ENCODE measurements around the gene ROGDI. TPM values are rescaled to one million over a fixed set of nuclear protein-coding genes. Genes with fewer than 3 reads are reported as not detected.
A peak's percentile ranks its signal among the peaks of the same experiment; 100 is the strongest.

The ROGDI gene
- total RNA-seq, 1 donor from 2014 or later = 22.2 TPM

- Histone ChIP-seq H3K79me2 (ENCODE audit: low read depth) (peaks cover 17% of the 10 kb centered on the region), H3K4me1 (no peaks in the 10 kb centered on the region), H2AFZ (replicated peaks) (peak overlapping the region; percentile 35), H3K4me3 (peak overlapping the region; percentile 49), H3K9me3 (ENCODE audit: low read depth) (no peaks in the 10 kb centered on the region), H3F3A (ENCODE audit: low read depth) (peaks cover 24% of the 10 kb centered on the region), H3K27me3 (no peaks in the 10 kb centered on the region), H3K27ac (no peak overlapping the region), H3K9ac (no peak overlapping the region), H3K36me3 (no peaks in the 10 kb centered on the region), H3K4me2 (peak overlapping the region; percentile 68), H4K20me1 (ENCODE audit: low read depth) (no peaks in the 10 kb centered on the region)
- DNase-seq (ENCODE audit: low spot score) = no peak
- Mint-ChIP-seq H3K9me3 (no peaks in the 10 kb centered on the region), H3K27ac (no peak overlapping the region), H3K27me3 (ENCODE audit: insufficient read depth, low read depth) (peaks cover 5% of the 10 kb centered on the region), H3K4me3 (peak overlapping the region; percentile 86), H3K36me3 (no peaks in the 10 kb centered on the region), H3K4me1 (peaks cover 26% of the 10 kb centered on the region)
- no peak for TF ChIP-seq EZH2 (IDR thresholded peaks at IDR 0.05)
- TF ChIP-seq EZH2phosphoT487 (IDR thresholded peaks at IDR 0.05) = no peak
- no peak for TF ChIP-seq CTCF (IDR thresholded peaks at IDR 0.05)
These were observed 33.2 kb downstream of the ROGDI start for GRCh38 chr16:4769306-4769638.

GRCh38 chr16:4768549-4769305 lies 33.7 kb downstream of the ROGDI start:
- peaks cover 21% of the 10 kb centered on the region for H3F3A ChIP-seq (ENCODE audit: low read depth)
- Mint-ChIP-seq H3K9me3 (no peaks in the 10 kb centered on the region), H3K36me3 (no peaks in the 10 kb centered on the region), H3K27ac (peak overlapping the region; percentile 90), H3K4me3 (peak overlapping the region; percentile 86), H3K27me3 (ENCODE audit: insufficient read depth, low read depth) (peaks cover 3% of the 10 kb centered on the region), H3K4me1 (peaks cover 22% of the 10 kb centered on the region)
- H2AFZ ChIP-seq (replicated peaks) = peak overlapping the region; percentile 68
- H4K20me1 ChIP-seq (ENCODE audit: low read depth) = no peaks in the 10 kb centered on the region
- no peaks in the 10 kb centered on the region for H3K9me3 ChIP-seq (ENCODE audit: low read depth)
- no peak for TF ChIP-seq CTCF (IDR thresholded peaks at IDR 0.05)
- TF ChIP-seq EZH2phosphoT487 (IDR thresholded peaks at IDR 0.05) = no peak
- TF ChIP-seq EZH2 (IDR thresholded peaks at IDR 0.05) = no peak
- no peak overlapping the region for H3K27ac ChIP-seq
- peaks cover 17% of the 10 kb centered on the region for H3K79me2 ChIP-seq (ENCODE audit: low read depth)
- peak; percentile 98 for DNase-seq (ENCODE audit: low spot score)
- H3K36me3 ChIP-seq = no peaks in the 10 kb centered on the region
- peak overlapping the region; percentile 77 for H3K4me2 ChIP-seq
- H3K9ac ChIP-seq = no peak overlapping the region
- H3K4me3 ChIP-seq = peak overlapping the region; percentile 49
- H3K27me3 ChIP-seq = no peaks in the 10 kb centered on the region
- H3K4me1 ChIP-seq = no peaks in the 10 kb centered on the region

GRCh38 chr16:4767872-4768548 lies 34.4 kb downstream of the ROGDI start:
- Histone ChIP-seq H3K27me3 (no peaks in the 10 kb centered on the region), H3K9me3 (ENCODE audit: low read depth) (no peaks in the 10 kb centered on the region), H3K27ac (no peak overlapping the region), H3K4me1 (no peaks in the 10 kb centered on the region), H3K4me2 (peak overlapping the region; percentile 89), H3K36me3 (no peaks in the 10 kb centered on the region), H3K9ac (no peak overlapping the region), H4K20me1 (ENCODE audit: low read depth) (no peaks in the 10 kb centered on the region), H3K4me3 (peak overlapping the region; percentile 93), H3F3A (ENCODE audit: low read depth) (peaks cover 21% of the 10 kb centered on the region), H2AFZ (replicated peaks) (peak overlapping the region; percentile 68), H3K79me2 (ENCODE audit: low read depth) (peaks cover 17% of the 10 kb centered on the region)
- Mint-ChIP-seq H3K27ac (peak overlapping the region; percentile 90), H3K4me1 (peaks cover 22% of the 10 kb centered on the region), H3K27me3 (ENCODE audit: insufficient read depth, low read depth) (peaks cover 3% of the 10 kb centered on the region), H3K9me3 (no peaks in the 10 kb centered on the region), H3K36me3 (no peaks in the 10 kb centered on the region), H3K4me3 (peak overlapping the region; percentile 86)
- no peak for DNase-seq (ENCODE audit: low spot score)
- TF ChIP-seq EZH2 (IDR thresholded peaks at IDR 0.05) = no peak
